Neural cell (in vitro differentiated cells): Measurements from ENCODE around the gene UPF1. TPM values are rescaled to one million over a fixed set of nuclear protein-coding genes. Genes with fewer than 3 reads are reported as not detected.

ENCODE experiments used
- H2AFZ ChIP-seq: fragments of 200-600, 300-800 bp; sonication (generic), shearing (Covaris generic); 2 replicates; pipeline ENCODE4 v1.6.0; 2014; ENCODE audit warnings: low read depth, mild to moderate bottlenecking, antibody characterized with exemption, low read length, moderate library complexity
- H3F3A ChIP-seq: fragments of 200-600 bp; shearing (Covaris generic); 2 replicates; pipeline ENCODE4 v1.6.1; 2016; ENCODE audit warnings: mild to moderate bottlenecking, moderate library complexity, mixed read lengths, antibody characterized with exemption, low read length; ENCODE audit not compliant: insufficient read depth, poor library complexity, severe bottlenecking
- H3K27ac ChIP-seq: fragments of 200-600, 300-800 bp; sonication (generic), shearing (Covaris generic); 2 replicates; pipeline ENCODE4 v1.5.1; 2014; ENCODE audit warnings: mild to moderate bottlenecking, low read length, moderate library complexity
- H3K27me3 ChIP-seq: fragments of 300-800, 200-600 bp; sonication (generic), shearing (Covaris generic); 2 replicates; pipeline ENCODE4 v1.6.0; 2014; ENCODE audit warnings: mild to moderate bottlenecking, low read depth, low read length, moderate library complexity; ENCODE audit not compliant: insufficient read depth
- H3K36me3 ChIP-seq: fragments of 300-800, 200-600 bp; sonication (generic), shearing (Covaris generic); 2 replicates; pipeline ENCODE4 v1.5.1; 2014; ENCODE audit warnings: mild to moderate bottlenecking, antibody characterized with exemption, low read length, moderate library complexity; ENCODE audit not compliant: insufficient read depth
- H3K4me2 ChIP-seq: fragments of 300-800, 200-600 bp; sonication (generic), shearing (Covaris generic); 2 replicates; pipeline ENCODE4 v1.6.0; 2014; ENCODE audit warnings: mild to moderate bottlenecking, low read length
- H3K4me3 ChIP-seq: fragments of 300-800, 200-600 bp; sonication (generic), shearing (Covaris generic); 2 replicates; pipeline ENCODE4 v1.5.1; 2014; ENCODE audit warnings: mild to moderate bottlenecking, low read length, moderate library complexity
- H3K79me2 ChIP-seq: fragments of 200-600 bp; shearing (Covaris generic); replicated peaks from 2 replicates; pipeline ENCODE4 v1.6.0; 2014; ENCODE audit warnings: mild to moderate bottlenecking, low read length, moderate library complexity; ENCODE audit not compliant: insufficient read depth
- H3K9ac ChIP-seq: fragments of 300-800, 200-600 bp; sonication (generic), shearing (Covaris generic); 2 replicates; pipeline ENCODE4 v1.6.1; 2016; ENCODE audit warnings: mild to moderate bottlenecking, low read length, mixed read lengths
- H3K9me2 ChIP-seq: fragments of 200-600 bp; shearing (Covaris generic); 2 replicates; pipeline ENCODE4 v1.6.1; 2016; ENCODE audit warnings: mild to moderate bottlenecking, low read length, mixed read lengths; ENCODE audit not compliant: insufficient read depth
- H3K9me3 ChIP-seq: fragments of 200-600, 300-800 bp; sonication (generic), shearing (Covaris generic); 2 replicates; pipeline ENCODE4 v1.6.1; 2016; ENCODE audit warnings: mild to moderate bottlenecking, mixed run types, low read length, moderate library complexity, mixed read lengths
- H4K20me1 ChIP-seq: fragments of 200-600 bp; shearing (Covaris generic); 2 replicates; pipeline ENCODE4 v1.6.1; 2016; ENCODE audit warnings: mild to moderate bottlenecking, mixed run types; ENCODE audit not compliant: insufficient read depth
- EP300 ChIP-seq: fragments of 450-650 bp; conservative IDR thresholded peaks from 2 replicates; pipeline ENCODE4 v1.6.1; 2014; ENCODE audit warnings: antibody characterized with exemption, mild to moderate bottlenecking, moderate library complexity; ENCODE audit not compliant: poor library complexity, severe bottlenecking
- EZH2 ChIP-seq: fragments of 200-600, 300-800 bp; shearing (Covaris generic), sonication (generic); IDR thresholded peaks from 2 replicates; pipeline ENCODE4 v1.6.1; 2014; ENCODE audit warnings: antibody characterized with exemption, low read length, borderline replicate concordance, mild to moderate bottlenecking; ENCODE audit not compliant: insufficient read depth, poor library complexity, severe bottlenecking
- MXI1 ChIP-seq: fragments of 450-650 bp; conservative IDR thresholded peaks from 2 replicates; pipeline ENCODE4 v1.6.1; 2014; ENCODE audit warnings: antibody characterized with exemption, mild to moderate bottlenecking; ENCODE audit not compliant: poor library complexity, severe bottlenecking
- POLR2AphosphoS5 ChIP-seq: IDR thresholded peaks from 2 replicates; pipeline ENCODE4 v1.6.1; 2012
- RAD21 ChIP-seq: fragments of 450-650 bp; conservative IDR thresholded peaks from 2 replicates; pipeline ENCODE4 v1.6.1; 2014; ENCODE audit warnings: antibody characterized with exemption, mild to moderate bottlenecking, moderate library complexity
- REST ChIP-seq: IDR thresholded peaks from 2 replicates; pipeline ENCODE4 v1.6.1; 2012; ENCODE audit warnings: borderline replicate concordance
- SMC3 ChIP-seq: fragments of 450-650 bp; conservative IDR thresholded peaks from 2 replicates; pipeline ENCODE4 v1.6.1; 2014; ENCODE audit warnings: antibody characterized with exemption, mild to moderate bottlenecking, moderate library complexity; ENCODE audit not compliant: poor library complexity
- TAF1 ChIP-seq: IDR thresholded peaks from 2 replicates; pipeline ENCODE4 v1.6.1; 2012; ENCODE audit warnings: low read depth
- polyA plus RNA-seq: library from polyadenylated mRNA; depleted of rRNA; stranded (reverse); fragments of >200 nt; gene quantifications from 2 replicates; pipeline ENCODE4 v1.2.3, GENCODE V29; 2014
- TF ChIP-seq, protein P1 (sequence below): fragments of 450-650 bp; IDR thresholded peaks from 2 replicates; pipeline ENCODE4 v1.5.1; 2014; ENCODE audit warnings: antibody characterized with exemption, mild to moderate bottlenecking, moderate library complexity; ENCODE audit not compliant: poor library complexity, severe bottlenecking

UPF1 gene
- polyA plus RNA-seq, 1 donor from 2014 or later: 39.3 TPM

GRCh38 chr19:18855647-18856384 is 24.1 kb downstream of the UPF1 start:
- Histone ChIP-seq H2AFZ (no peak overlapping the region), H3K27me3 (no peaks in the 10 kb centered on the region), H3K79me2 (no peaks in the 10 kb centered on the region), H3K27ac (peak overlapping the region; percentile 70), H3K4me2 (no peak overlapping the region), H4K20me1 (no peaks in the 10 kb centered on the region), H3F3A (no peaks in the 10 kb centered on the region), H3K9me2 (no peaks in the 10 kb centered on the region), H3K9ac (peak overlapping the region; percentile 53), H3K4me3 (no peak overlapping the region), H3K9me3 (no peaks in the 10 kb centered on the region), H3K36me3 (no peaks in the 10 kb centered on the region)
- no peak for TF ChIP-seq EP300
- no peak for TF ChIP-seq REST
- TF ChIP-seq, protein P1, sequence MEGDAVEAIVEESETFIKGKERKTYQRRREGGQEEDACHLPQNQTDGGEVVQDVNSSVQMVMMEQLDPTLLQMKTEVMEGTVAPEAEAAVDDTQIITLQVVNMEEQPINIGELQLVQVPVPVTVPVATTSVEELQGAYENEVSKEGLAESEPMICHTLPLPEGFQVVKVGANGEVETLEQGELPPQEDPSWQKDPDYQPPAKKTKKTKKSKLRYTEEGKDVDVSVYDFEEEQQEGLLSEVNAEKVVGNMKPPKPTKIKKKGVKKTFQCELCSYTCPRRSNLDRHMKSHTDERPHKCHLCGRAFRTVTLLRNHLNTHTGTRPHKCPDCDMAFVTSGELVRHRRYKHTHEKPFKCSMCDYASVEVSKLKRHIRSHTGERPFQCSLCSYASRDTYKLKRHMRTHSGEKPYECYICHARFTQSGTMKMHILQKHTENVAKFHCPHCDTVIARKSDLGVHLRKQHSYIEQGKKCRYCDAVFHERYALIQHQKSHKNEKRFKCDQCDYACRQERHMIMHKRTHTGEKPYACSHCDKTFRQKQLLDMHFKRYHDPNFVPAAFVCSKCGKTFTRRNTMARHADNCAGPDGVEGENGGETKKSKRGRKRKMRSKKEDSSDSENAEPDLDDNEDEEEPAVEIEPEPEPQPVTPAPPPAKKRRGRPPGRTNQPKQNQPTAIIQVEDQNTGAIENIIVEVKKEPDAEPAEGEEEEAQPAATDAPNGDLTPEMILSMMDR: no peak
- TF ChIP-seq TAF1: no peak
- no peak for TF ChIP-seq RAD21
- no peak for TF ChIP-seq EZH2
- no peak for TF ChIP-seq SMC3
- TF ChIP-seq MXI1: no peak
- no peak for TF ChIP-seq POLR2AphosphoS5

GRCh38 chr19:18856385-18857126 is 24.8 kb downstream of the UPF1 start:
- Histone ChIP-seq H3K36me3 (no peaks in the 10 kb centered on the region), H3K9me3 (no peaks in the 10 kb centered on the region), H3K9ac (peak overlapping the region; percentile 53), H2AFZ (no peak overlapping the region), H3F3A (no peaks in the 10 kb centered on the region), H3K27ac (peak overlapping the region; percentile 70), H3K4me2 (no peak overlapping the region), H4K20me1 (no peaks in the 10 kb centered on the region), H3K9me2 (no peaks in the 10 kb centered on the region), H3K79me2 (no peaks in the 10 kb centered on the region), H3K27me3 (no peaks in the 10 kb centered on the region), H3K4me3 (no peak overlapping the region)
- TF ChIP-seq EP300: no peak
- TF ChIP-seq POLR2AphosphoS5: peak; percentile 54
- TF ChIP-seq MXI1: no peak
- TF ChIP-seq RAD21: peak; percentile 72
- TF ChIP-seq REST: no peak
- TF ChIP-seq, protein P1: peak; percentile 72
- TF ChIP-seq SMC3: peak; percentile 77
- no peak for TF ChIP-seq EZH2
- TF ChIP-seq TAF1: no peak
